A549 treated with CORT108297 at 1 μM for 4 hours (cell line): ENCODE data around the gene PRSS23. TPM values are rescaled to one million over a fixed set of nuclear protein-coding genes. Genes with fewer than 3 reads are reported as not detected.

Source experiments
- total RNA-seq: library from RNA; stranded (reverse); fragments of 200-300 nt; extraction: Qiagen RNA extraction; gene quantifications from 5 replicates; pipeline ENCODE4 v1.2.3, GENCODE V29; 2022

Gene PRSS23
- 429 to 546 TPM (median 498 TPM) in 5 replicates for total RNA-seq

GRCh38 chr11:86800076-86800959, at the start of gene PRSS23:
TSS of gene PRSS23 (plus strand) at chr11:86800542. CDS start at chr11:86807644, 7,102 bp downstream.

Other genes starting within 250 kb of the PRSS23 start
- 13.2 to 20.6 TPM (median 18.0 TPM) in 5 replicates for gene ME3, start 127.9 kb upstream of the PRSS23 start, total RNA-seq
- 1.0 to 1.3 TPM (median 1.2 TPM) in 5 replicates for gene FZD4, start 154.9 kb downstream of the PRSS23 start, total RNA-seq
- gene TMEM135, start 237.4 kb downstream of the PRSS23 start, total RNA-seq: 7.7 to 17.5 TPM (median 13.8 TPM) in 5 replicates